Measurements from ENCODE around the gene MROH9.

Gene MROH9

DNA sequence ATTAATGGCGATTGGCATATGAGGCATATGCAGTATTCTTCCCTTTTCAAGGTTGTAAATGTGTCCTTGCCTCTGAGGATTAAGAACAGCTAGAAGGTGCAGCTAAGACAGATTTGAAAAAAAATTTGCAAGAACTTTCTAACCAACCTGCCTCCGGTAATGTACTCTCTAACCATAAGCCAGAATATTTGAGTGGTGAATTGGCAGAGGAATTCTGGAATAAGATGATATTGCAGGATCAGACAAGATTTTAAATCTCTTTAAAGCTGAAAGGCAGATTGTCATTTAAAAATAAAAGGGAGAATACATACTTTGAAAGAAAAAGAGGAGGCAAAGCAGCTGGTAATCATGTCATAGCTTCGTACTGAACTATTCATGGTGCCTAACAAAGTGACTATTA lies 29.2 kb downstream of the MROH9 start:
- DNase-seq (ENCODE audit: low read depth in 2 of 2, low spot score in 1 of 2), result no peak

DNA sequence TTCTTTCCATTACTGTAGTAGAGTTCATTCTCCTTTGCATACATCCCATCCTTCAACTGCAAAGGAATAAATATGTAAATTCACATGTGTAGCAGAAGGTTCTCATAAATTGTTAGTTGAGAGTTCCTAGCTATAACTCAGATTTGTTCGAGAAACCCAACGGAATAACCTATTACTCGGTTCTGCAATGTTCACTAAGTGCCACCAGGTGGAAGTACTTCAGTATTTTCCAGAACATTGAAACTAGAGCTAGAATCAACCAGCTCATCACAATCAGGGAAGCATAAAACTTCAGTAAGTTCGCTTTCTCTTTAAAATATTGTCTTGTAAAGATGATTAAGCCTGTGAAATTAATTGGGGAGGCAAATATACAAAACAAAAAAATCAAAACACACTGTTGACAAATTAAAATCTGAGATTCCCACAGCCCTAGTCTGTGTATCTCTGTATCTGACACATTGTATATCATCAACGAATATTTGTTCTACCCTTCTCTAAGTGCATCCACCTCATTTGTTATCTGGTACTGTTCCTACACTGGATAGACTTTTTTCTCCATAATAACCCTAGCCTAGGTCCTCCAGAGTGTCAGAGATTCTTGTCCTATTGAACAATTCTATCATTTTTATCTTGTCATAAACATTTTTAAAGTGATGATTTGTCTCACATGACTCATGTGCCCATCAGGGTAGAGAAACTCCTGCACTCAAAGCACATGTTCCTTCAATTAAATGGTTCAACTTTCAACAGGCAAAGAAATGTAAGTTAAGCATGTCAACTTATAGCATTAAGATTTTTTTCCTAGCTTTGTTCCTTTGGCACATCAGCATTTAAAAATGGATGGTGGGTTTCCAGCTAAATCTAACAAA lies 31.9 kb downstream of the MROH9 start:
- DNase-seq (ENCODE audit: low read depth in 2 of 2, low spot score in 1 of 2), result no peak

DNA sequence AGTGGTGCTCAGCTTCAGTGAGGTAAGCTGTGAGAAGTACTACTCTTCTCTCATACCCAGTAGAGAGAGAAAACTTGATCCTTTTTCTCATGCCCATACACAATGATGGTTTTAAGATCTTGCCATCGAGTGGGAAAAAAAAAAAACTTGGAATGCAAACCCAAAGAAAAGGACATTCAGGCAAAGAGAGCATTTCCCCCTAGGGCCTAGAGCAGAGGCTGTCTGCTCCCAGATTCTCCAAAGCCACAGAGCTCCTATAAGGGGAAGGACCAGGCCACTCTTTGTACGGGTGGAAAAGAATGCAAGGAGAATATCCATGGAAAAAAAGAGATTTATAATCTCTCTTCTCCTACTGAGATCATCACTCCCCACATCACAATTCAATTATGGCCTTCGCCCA lies 34.9 kb downstream of the MROH9 start:
- DNase-seq (ENCODE audit: low read depth in 2 of 2, low spot score in 1 of 2), result no peak

DNA sequence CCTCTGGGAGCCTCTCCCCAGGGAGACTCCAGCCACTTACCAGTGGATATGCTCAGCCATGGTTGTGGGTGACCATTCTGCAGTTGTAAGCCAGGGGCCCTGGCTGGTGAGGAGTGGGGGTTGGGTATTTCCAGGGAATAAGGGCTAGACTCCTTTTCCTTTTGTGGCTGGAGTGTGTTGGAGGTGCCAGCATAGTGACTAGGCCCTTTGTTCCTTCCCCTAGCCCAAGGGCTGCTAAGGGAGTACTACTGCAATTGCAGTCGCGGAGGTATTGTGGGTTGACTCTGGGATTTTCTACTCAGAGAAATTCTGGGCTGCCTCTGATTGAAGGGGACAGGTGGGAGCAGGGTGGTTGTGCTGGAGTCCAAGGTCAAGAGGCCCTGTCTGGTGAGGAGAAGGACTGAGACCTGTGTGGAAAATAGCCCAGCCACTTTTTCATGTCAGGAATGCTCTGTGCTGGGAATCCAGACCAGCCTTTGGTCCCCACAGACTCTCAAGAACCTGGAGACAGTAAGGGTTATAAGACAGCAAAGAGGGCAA lies 43.1 kb downstream of the MROH9 start:
- DNase-seq (ENCODE audit: low read depth in 2 of 2, low spot score in 1 of 2), result no peak

DNA sequence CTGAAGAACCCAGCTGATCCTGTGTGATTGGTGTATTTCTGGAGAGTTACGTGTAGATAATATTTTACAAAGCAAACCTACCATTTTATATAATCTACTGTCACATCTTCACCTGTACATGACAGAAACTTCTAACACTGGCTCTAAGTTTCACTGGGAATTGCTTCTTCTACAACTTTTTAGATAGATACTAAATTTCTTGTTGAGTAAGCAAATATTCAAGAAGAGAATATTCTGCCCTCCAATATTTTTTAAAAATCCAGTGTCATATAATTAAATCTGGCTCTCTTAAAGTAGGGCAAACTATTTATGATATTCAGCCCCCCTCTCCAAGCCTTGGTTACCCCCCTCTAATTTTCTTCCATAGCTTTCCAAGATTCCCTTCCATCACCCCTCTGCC lies 50.1 kb downstream of the MROH9 start:
- DNase-seq (ENCODE audit: low read depth in 2 of 2, low spot score in 1 of 2), result no peak

DNA sequence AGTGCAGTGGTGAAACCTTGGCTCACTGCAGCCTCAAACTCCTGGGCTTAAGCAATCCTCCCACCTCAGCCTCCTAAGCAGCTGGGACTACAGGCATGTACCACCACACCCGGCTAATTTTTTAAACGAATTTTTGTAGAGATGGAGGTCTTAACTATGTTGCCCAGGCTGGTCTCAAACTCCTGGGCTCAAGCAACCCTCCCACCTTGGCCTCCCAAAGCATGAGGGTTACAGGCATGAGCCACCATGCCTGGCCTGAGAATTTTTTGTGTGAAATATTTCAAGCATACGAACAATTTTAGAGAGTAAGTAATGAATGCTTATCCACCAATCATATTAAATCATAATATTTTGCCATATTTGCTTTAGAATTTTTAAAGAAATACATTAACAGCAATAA lies 51.6 kb downstream of the MROH9 start:
- DNase-seq (ENCODE audit: low read depth in 2 of 2, low spot score in 1 of 2), result no peak

DNA sequence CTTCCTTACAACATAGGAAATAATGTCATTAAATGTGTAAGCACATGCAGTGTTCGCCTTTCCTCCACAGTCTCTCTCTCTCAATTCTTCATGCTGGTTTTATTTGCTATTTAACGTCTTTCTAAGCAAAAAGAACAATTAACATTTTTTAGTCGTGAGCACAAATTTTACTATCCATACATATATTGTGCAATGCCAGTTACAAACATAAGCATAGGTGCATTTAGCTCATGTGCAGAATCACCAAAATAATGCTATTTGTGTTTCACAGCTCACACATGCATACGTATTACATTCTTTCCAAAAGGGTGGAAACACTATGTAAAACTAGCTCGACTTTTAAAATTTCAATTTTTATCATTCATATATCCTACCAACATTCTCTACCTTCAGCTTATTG lies 52.1 kb downstream of the MROH9 start:
- DNase-seq (ENCODE audit: low read depth in 2 of 2, low spot score in 1 of 2), result no peak

DNA sequence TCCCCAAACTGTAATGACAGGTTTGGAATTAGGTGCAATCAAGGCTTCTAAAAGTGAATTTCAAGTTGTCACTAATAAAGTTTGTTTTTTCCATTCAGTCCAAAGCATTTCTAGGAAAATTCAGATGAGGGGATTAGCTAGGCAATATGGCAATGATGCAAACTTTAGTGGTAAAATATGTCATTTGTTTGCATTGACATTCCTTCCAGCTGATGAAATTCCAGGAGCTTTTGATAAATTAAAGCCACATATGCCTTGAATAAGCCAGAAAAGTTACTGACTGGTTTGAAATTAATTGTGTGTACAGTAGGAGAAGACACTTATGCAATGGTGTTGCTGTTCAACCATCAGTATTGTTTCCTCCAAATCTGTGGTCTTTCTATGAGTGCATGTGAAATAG lies 57.8 kb downstream of the MROH9 start:
- no peak for DNase-seq (ENCODE audit: low read depth in 2 of 2, low spot score in 1 of 2)

DNA sequence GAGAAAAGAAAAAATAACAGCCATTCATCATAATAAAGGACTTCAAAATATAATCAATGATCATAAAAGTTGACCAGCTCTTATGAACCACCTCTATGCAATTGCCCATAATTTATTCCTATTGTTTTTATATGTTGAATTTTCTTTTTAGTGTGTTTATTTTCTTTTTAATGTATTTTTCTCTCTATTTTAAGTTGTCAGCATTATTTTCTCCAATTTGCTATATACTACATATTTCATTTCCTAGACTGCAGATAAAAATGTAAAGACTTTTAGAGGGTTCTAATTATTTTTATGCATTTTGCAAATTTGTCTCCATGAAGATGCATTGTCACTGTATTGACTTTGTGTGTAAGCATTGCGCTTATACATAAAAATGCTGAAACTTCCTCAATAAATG lies 58.4 kb downstream of the MROH9 start:
- DNase-seq (ENCODE audit: low read depth in 2 of 2, low spot score in 1 of 2), result no peak

DNA sequence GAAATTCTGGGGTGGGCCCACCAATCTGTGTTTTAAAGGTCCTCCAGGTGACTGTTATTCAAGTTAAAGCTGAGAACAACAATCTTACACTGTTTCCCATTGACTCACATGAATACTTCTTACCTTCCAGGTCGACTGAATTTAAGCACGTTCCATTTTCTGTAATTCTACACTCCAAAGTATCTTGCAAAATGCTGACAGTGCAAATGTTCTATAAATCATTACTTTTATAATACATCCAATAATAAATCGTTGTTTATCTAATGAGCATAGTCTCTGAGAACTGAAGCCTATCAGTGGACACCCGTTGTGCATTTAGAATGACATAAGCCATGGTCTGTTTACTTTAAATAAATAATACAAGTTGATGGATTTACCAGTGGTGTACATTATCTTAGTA lies 79.5 kb downstream of the MROH9 start:
- no peak for DNase-seq (ENCODE audit: low read depth in 2 of 2, low spot score in 1 of 2)

DNA sequence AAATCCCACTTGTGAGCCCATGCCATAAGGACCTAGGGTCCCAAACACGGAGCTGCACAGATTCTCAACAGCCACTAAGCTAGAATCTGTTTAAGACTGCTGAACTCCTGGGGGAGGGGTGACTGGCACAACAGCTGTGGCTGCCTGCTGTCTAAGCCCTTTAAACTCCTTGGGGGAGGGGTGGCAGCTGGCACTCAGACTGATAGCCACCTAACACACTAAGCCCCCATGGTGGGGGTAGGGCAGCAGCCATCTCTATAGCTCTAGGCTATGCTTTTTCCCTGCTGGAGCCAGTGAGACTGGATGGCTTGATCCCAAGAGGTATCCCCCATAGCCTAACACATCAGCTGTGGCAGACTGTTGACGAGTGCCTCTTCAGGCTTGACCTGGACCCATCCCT lies 82.1 kb downstream of the MROH9 start:
- DNase-seq (ENCODE audit: low read depth in 2 of 2, low spot score in 1 of 2), result no peak

DNA sequence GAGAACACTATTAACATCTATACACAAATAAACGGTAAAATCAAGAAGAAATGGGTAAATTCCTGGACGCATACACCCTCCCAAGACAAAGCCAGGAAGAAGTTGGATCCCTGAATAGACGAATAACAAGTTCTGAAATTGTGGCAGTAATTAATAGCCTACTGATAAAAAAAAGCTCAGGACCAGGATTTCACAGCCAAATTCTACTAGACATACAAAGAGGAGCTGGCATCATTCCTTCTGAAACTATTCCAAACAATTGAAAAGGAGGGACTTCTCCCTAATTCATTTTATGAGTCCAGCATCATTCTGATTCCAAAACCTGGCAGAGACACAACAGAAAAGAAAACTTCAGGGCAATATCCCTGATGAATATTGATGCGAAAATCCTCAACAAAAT lies 84.6 kb downstream of the MROH9 start:
- no peak for DNase-seq (ENCODE audit: low read depth in 2 of 2, low spot score in 1 of 2)

DNA sequence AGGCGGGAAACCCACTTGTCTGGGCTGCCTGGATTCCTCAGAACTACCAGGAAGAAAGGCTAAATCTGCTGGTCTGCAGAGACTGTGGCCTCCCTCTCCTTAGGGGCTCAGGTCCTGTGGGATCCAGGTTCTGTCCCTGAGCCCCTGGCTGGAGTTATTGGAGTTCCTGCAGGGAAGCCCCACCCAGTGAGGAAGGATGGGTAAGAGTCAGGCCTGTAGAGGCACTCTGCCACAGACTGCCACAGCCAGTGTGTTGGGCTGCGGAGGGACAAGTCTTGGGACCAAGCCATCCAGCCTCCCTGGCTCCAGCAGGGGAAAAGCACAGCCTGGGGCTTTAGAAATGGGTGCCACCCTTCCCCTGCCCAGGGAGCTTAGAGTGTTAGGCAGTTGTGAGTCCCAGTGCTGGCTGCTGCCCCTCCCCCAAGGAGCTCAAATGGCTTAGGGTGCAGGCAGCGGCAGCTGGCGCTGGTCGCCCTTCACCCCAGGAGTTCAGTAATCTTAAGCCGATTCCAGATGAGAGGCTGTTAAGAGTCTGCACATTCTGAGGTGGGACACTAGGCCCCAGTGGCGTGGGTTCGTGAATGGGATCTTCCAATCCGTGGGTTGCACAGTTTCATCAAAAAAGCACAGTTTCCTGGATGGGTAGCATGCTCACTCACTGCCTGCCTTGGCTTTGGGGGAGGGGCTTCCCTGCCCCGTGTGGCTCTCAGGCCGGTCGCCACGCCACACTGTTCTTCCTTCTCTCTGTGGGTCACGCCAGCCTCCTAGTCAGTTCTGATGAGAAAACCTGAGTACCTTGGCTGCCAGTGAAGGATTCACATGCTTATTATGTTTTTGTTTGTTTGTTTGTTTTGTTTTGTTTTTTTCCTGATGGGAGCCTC lies 97.7 kb downstream of the MROH9 start:
- no peak for DNase-seq (ENCODE audit: low read depth in 2 of 2, low spot score in 1 of 2)

DNA sequence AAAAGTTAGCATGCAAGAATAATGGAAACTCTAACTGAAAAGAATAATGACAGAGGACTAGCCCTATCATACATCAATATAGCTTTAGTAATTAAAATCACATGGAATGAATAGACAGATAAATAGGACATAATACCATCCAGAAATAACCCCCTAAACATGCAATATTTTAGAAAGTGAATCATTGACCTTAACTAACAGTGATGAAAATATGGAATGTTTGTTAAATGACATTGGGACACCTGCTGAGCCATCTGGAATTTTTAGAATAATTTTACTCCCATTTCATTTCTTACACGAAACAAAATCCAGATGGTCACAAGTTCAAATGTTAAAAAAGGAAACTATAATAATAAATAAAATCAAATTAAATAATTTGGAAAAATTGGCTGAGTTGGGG lies 102.3 kb downstream of the MROH9 start:
- DNase-seq (ENCODE audit: low read depth in 2 of 2, low spot score in 1 of 2), result no peak

DNA sequence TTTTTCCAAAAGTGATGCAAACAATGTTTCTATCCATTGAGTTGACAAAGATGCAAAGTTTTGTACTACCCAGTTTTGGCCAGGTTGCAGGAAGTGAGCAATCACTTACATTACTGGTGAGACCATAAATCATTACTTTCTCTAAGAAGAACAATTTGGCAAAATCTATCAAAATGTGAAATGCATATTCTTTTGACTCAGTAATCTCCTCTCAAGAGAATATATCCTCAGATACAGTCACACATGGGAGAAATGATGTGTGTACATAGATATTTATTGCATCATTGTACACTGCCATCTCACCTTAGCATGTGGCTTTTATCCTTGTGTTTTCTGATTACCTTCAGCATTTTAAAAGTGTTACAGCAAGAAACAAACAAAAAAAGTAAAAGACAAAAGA lies 103.0 kb downstream of the MROH9 start:
- DNase-seq (ENCODE audit: low read depth in 2 of 2, low spot score in 1 of 2), result no peak

DNA sequence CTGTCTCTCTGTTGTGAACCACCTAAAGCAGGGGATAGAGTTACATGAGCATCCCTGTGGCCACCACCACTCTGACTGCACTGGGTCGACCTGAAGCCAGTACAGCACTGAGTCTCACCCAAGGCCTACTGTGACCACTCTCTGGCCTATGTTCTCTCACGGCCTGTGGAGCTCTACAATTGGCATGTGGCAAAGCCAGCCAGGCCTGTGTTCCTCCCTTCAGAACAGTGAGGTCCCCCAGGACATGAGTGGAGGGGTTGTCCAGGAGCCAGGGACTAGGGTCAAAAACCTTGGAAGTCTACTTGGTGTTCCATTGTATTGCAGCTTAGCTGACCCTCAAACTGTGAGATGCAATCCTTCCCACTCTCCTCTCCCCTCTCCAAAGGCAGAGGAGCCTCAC lies 112.7 kb downstream of the MROH9 start:
- DNase-seq (ENCODE audit: low read depth in 2 of 2, low spot score in 1 of 2), result no peak

DNA sequence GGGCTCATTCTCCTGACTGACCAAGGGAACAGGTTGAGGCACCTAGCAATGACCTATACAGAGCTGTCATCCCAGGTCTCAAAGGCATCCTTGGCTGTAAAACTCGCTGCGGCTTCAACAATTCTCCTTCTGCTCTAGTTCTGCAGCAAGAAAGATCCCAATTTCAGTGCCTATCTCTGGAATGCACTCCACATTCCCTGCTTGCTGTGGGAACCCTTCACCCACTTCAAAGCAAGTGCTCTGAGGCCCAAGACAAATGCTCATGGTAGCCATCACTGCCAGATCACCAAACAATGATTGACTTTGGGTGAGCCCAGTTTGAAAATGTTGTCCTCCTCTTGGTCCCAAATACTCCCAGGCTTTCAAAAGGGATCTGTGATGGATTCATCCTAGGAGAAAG lies 117.6 kb downstream of the MROH9 start:
- DNase-seq (ENCODE audit: low read depth in 2 of 2, low spot score in 1 of 2), result no peak

DNA sequence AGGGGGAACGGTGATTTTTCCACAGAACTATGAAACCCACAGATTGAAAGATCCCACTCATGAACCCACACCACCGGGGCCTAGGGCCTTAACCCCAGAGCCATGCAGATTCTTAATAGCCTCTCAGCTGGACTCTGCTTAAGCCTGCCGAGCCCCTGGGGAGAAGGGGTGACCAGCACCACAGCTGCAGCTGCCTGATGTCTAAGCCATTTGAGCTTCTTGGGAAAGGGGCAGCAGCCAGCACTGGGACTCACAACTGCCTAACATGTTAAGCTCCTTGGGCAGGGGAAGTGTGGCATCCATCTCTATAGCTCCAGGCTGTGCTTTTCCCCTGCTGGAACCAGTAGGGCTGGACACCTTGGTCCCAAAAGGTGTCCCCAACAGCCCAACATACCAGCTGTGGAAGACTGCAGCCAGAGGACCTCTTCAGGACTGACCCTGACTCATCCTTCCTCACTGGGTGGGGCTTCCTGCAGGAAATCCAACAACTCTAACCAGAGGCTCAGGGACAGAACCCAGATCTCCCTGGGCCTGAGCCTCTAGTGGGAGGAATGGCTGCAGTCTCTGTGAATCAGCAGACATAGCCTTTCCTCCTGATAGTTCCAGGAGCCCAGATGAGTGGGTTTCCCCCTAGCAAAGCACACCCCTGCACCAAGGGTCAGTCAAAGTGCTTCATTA lies 120.8 kb downstream of the MROH9 start:
- no peak for DNase-seq (ENCODE audit: low read depth in 2 of 2, low spot score in 1 of 2)

DNA sequence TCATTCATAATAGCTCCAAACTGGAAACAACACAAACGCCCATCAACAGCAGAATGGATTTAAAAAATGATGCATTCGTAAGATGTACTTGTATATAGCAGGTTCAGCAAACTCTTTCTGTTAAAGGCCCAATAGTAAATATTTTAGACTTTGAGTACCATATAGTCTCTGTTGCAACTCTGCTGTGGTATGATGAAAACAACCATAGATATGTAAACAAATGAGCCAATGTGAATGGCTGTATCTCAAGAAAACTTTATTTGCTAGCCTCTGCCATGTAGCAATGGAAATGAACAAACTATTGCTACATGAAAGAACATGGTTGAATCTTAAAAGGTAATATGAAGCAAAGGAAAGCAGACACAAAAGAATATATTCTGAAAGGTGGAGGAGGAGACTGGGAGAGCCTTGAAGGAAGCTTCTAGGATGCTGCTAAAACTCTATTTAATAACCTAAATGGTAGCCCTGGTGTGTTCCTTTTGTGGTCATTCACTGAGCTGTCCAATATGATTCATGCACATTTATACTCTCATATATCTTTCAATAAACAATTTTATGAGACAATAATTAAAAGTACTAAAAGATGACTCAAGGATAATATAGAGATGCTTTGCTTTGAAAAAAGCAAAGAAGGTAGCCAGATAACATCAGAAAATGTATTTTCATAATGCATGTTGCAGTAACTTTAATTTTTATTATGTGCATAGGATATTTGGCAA lies 126.2 kb downstream of the MROH9 start:
- no peak for DNase-seq (ENCODE audit: low read depth in 2 of 2, low spot score in 1 of 2)

DNA sequence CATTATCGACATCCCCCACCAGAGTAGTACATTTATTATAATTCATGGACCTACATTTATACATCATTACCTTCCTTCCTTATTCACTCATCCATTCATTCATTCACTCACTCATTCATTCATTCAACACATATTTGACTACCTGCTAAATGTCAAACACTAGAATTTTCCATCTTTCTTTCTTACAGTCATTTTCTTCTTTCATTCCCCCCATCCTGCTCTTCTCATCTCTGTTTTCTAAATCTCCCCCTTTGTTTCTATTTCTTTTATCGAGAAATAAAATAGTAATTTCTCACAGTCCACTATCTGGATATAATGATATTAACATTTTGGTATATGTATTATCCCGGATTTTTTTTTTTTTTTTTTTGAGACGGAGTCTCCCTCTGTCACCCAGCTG lies 127.6 kb downstream of the MROH9 start:
- no peak for DNase-seq (ENCODE audit: low read depth in 2 of 2, low spot score in 1 of 2)

DNA sequence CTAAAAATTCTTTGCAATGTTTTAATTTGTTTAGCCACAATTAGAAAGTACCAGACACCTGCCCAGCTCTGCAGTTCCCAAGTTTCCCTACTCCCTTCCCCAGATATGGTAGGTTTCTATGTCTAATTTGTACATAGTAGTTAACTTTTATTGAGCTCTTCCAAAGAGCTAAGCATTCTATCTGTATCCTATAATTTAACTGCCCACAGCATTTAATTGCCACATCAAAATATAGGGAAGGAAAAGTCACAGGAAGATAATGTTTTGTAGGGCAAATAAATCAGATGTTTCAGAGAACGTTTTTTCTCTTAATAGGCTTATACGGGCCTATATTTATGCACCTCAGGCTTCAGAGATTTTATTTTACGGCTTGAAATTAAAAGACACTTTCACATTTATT lies 139.7 kb downstream of the MROH9 start:
- DNase-seq (ENCODE audit: low read depth in 2 of 2, low spot score in 1 of 2), result no peak
